Erythroblast (primary cell): ENCODE data around the gene MS4A7.

ENCODE experiments used
- GATA1 ChIP-seq: IDR thresholded peaks from 2 replicates; pipeline ENCODE4 v1.6.1; 2011; ENCODE audit warnings: low read depth, mild to moderate bottlenecking, control low read depth, low read length, moderate library complexity
- POLR2A ChIP-seq: IDR thresholded peaks from 2 replicates; pipeline ENCODE4 v1.6.1; 2011; ENCODE audit warnings: mild to moderate bottlenecking, low read length

- TF ChIP-seq POLR2A: no peak
- no peak for TF ChIP-seq GATA1
Measured at GRCh38 chr11:60336767-60337391, 41.5 kb upstream of the MS4A7 start.
